Activated CD4-positive, alpha-beta T cell treated with anti-CD3 and anti-CD28 coated beads, Interleukin-2, amount 10 ng/mL, durations not matched to agents 24 days and 14 days (primary cell): ENCODE data around the gene PRKN. TPM values are rescaled to one million over a fixed set of nuclear protein-coding genes. Genes with fewer than 3 reads are reported as not detected.

Source experiments
- total RNA-seq: library from RNA; stranded (reverse); gene quantifications from 2 replicates; pipeline ENCODE4 v1.2.3, GENCODE V29; 2022

PRKN gene
- total RNA-seq, 1 donor from 2014 or later: not detected

Other genes with a start within 250 kb of the PRKN start
- gene PACRG, start 208 bp upstream of the PRKN start, total RNA-seq: not detected in 2 replicates